ENCODE measurements around the gene C1orf50. TPM values are rescaled to one million over a fixed set of nuclear protein-coding genes. Genes with fewer than 3 reads are reported as not detected.

The C1orf50 gene
- total RNA-seq, 2 donors from 2014 or later: 3.0 to 3.6 TPM

- no peak for TF ChIP-seq CTCF (IDR thresholded peaks at IDR 0.05)
- no peaks in the 10 kb centered on the region for H3K36me3 ChIP-seq
- H3K27ac ChIP-seq: no peak overlapping the region
Measured at GRCh38 chr1:42730988-42731387, 36.1 kb upstream of the C1orf50 start.

GRCh38 chr1:42731585-42731984 is 35.5 kb upstream of the C1orf50 start:
- Histone ChIP-seq H3K27ac (no peak overlapping the region), H3K9me3 (no peaks in the 10 kb centered on the region), H3K27me3 (no peaks in the 10 kb centered on the region), H3K4me1 (no peaks in the 10 kb centered on the region), H3K4me3 (no peak overlapping the region), H3K36me3 (no peaks in the 10 kb centered on the region)
- DNase-seq (ENCODE audit: low spot score): no peak
- TF ChIP-seq CTCF (IDR thresholded peaks at IDR 0.05): no peak

More at GRCh38 chr1:42730988-42731387, 36.1 kb upstream of the C1orf50 start:
- H3K4me1 ChIP-seq: no peaks in the 10 kb centered on the region
- H3K9me3 ChIP-seq: no peaks in the 10 kb centered on the region
- DNase-seq (ENCODE audit: low spot score): peak; percentile 21
- no peak overlapping the region for H3K4me3 ChIP-seq
- no peaks in the 10 kb centered on the region for H3K27me3 ChIP-seq

- Histone ChIP-seq H3K9me3 (no peaks in the 10 kb centered on the region), H3K4me3 (no peak overlapping the region), H3K27ac (no peak overlapping the region), H3K27me3 (no peaks in the 10 kb centered on the region), H3K36me3 (no peaks in the 10 kb centered on the region), H3K4me1 (no peaks in the 10 kb centered on the region)
- no peak for TF ChIP-seq CTCF (IDR thresholded peaks at IDR 0.05)
- peak; percentile 48 for DNase-seq (ENCODE audit: low spot score)
Measured at GRCh38 chr1:42732126-42732680, 34.8 kb upstream of the C1orf50 start.

- no peak for DNase-seq (ENCODE audit: low spot score)
- TF ChIP-seq CTCF (IDR thresholded peaks at IDR 0.05): no peak
- Histone ChIP-seq H3K27me3 (no peaks in the 10 kb centered on the region), H3K9me3 (no peaks in the 10 kb centered on the region), H3K27ac (no peak overlapping the region), H3K36me3 (no peaks in the 10 kb centered on the region), H3K4me1 (no peaks in the 10 kb centered on the region), H3K4me3 (no peak overlapping the region)
Measured at GRCh38 chr1:42733415-42734200, 33.4 kb upstream of the C1orf50 start.

GRCh38 chr1:42734201-42735035 is 32.6 kb upstream of the C1orf50 start:
- H3K4me3 ChIP-seq: no peak overlapping the region
- no peaks in the 10 kb centered on the region for H3K36me3 ChIP-seq
- no peaks in the 10 kb centered on the region for H3K9me3 ChIP-seq
- no peak for DNase-seq (ENCODE audit: low spot score)
- H3K27ac ChIP-seq: no peak overlapping the region
- H3K4me1 ChIP-seq: no peaks in the 10 kb centered on the region
- no peaks in the 10 kb centered on the region for H3K27me3 ChIP-seq
- no peak for TF ChIP-seq CTCF (IDR thresholded peaks at IDR 0.05)
